Suppressor macrophage (primary cell): ENCODE results near the gene THSD4.
A peak's percentile ranks its signal among the peaks of the same experiment; 100 is the strongest.

Source experiments
- DNase-seq, 4 experiments: peaks; one replicate each; pipeline ENCODE4 v3.0.0-alpha.2; 2020 to 2022

THSD4 gene

GRCh38 chr15:71736286-71736947, 621.1 kb downstream of the THSD4 start:
- no peak for DNase-seq

GRCh38 chr15:71737761-71738160, 622.5 kb downstream of the THSD4 start:
- DNase-seq = no peak

- DNase-seq = no peak
These were observed 624.1 kb downstream of the THSD4 start for GRCh38 chr15:71739355-71739754.

- DNase-seq = no peak
These were observed 627.7 kb downstream of the THSD4 start for GRCh38 chr15:71742964-71743363.

GRCh38 chr15:71743861-71744382, 628.7 kb downstream of the THSD4 start:
- peak; percentile 68 to 82 (median 70) for DNase-seq

GRCh38 chr15:71746719-71747118, 631.4 kb downstream of the THSD4 start:
- no peak for DNase-seq

GRCh38 chr15:71747128-71748083, 632.1 kb downstream of the THSD4 start:
- DNase-seq = peak in 1 of 4 experiments; percentile 2

GRCh38 chr15:71748293-71748718, 633.0 kb downstream of the THSD4 start:
- DNase-seq = no peak

GRCh38 chr15:71749500-71749899, 634.2 kb downstream of the THSD4 start:
- DNase-seq = no peak

- DNase-seq = no peak
These were observed 636.9 kb downstream of the THSD4 start for GRCh38 chr15:71752128-71752527.

- peak; percentile 34 to 55 (median 42) for DNase-seq
These were observed 637.5 kb downstream of the THSD4 start for GRCh38 chr15:71752604-71753289.

- no peak for DNase-seq
These were observed 638.1 kb downstream of the THSD4 start for GRCh38 chr15:71753346-71753745.

GRCh38 chr15:71754660-71755059, 639.4 kb downstream of the THSD4 start:
- DNase-seq = no peak

- DNase-seq = no peak
These were observed 640.1 kb downstream of the THSD4 start for GRCh38 chr15:71755092-71755970.

- no peak for DNase-seq
These were observed 641.5 kb downstream of the THSD4 start for GRCh38 chr15:71756599-71757352.

- DNase-seq = no peak
These were observed 642.7 kb downstream of the THSD4 start for GRCh38 chr15:71757741-71758530.

- DNase-seq = no peak
These were observed 643.4 kb downstream of the THSD4 start for GRCh38 chr15:71758711-71759110.

GRCh38 chr15:71760852-71761251, 645.6 kb downstream of the THSD4 start:
- no peak for DNase-seq

- peak; percentile 45 to 71 (median 62) for DNase-seq
These were observed 646.4 kb downstream of the THSD4 start for GRCh38 chr15:71761649-71762048.

- no peak for DNase-seq
These were observed 652.9 kb downstream of the THSD4 start for GRCh38 chr15:71768184-71768583.
